OCI-LY7 (cell line): Measurements from ENCODE around the gene BCL7C. TPM values are rescaled to one million over a fixed set of nuclear protein-coding genes. Genes with fewer than 3 reads are reported as not detected.

Experiments
- BruUV-seq: library from RNA; stranded (reverse); fragments of 400-500 nt; replicated peaks from 2 replicates; lab custom pipeline; 2021; lab: Mats Ljungman, UMichigan
- CTCF ChIA-PET: fragments of 300-600 bp; sonication (Branson Sonifier 250); formaldehyde crosslinking; loops from one replicate; lab custom pipeline; 2022; ENCODE audit warnings: antibody characterized with exemption; ENCODE audit not compliant: unreplicated experiment; lab: Charles Lee
- POLR2A ChIA-PET: fragments of 300-600 bp; sonication (Branson Sonifier 250); formaldehyde crosslinking; loops from one replicate; lab custom pipeline; 2022; ENCODE audit warnings: antibody characterized with exemption; lab: Charles Lee
- DNase-seq: peaks from one replicate; pipeline ENCODE4 v3.0.0-alpha.2; 2015; ENCODE audit warnings: low spot score
- H2AFZ ChIP-seq: fragments of 200-600 bp; sonication (generic), shearing (Covaris generic); 2 replicates; pipeline ENCODE4 v1.6.1; 2014; ENCODE audit warnings: mild to moderate bottlenecking, antibody characterized with exemption, low read length, moderate library complexity
- H3K27ac ChIP-seq: fragments of 200-600 bp; sonication (generic); 2 replicates; pipeline ENCODE4 v1.5.1; 2014; ENCODE audit warnings: mixed run types, low read depth, mild to moderate bottlenecking, moderate library complexity, low read length, inconsistent platforms; ENCODE audit not compliant: poor library complexity, severe bottlenecking
- H3K36me3 ChIP-seq: fragments of 200-600 bp; sonication (generic); 2 replicates; pipeline ENCODE4 v1.6.1; 2014; ENCODE audit warnings: mild to moderate bottlenecking, antibody characterized with exemption, low read length, moderate library complexity, mixed read lengths; ENCODE audit not compliant: insufficient read depth
- H3K4me1 ChIP-seq: fragments of 200-600 bp; sonication (generic); 2 replicates; pipeline ENCODE4 v1.5.1; 2014; ENCODE audit warnings: mild to moderate bottlenecking, low read length; ENCODE audit not compliant: insufficient read depth, poor library complexity, severe bottlenecking
- H3K4me2 ChIP-seq: fragments of 200-600 bp; sonication (generic); 2 replicates; pipeline ENCODE4 v1.6.1; 2014; ENCODE audit warnings: mild to moderate bottlenecking, low read length
- H3K4me3 ChIP-seq: fragments of 200-600 bp; sonication (generic); 2 replicates; pipeline ENCODE4 v1.5.1; 2014; ENCODE audit warnings: mild to moderate bottlenecking, low read depth, low read length; ENCODE audit not compliant: poor library complexity, severe bottlenecking
- H3K79me2 ChIP-seq: fragments of 200-600 bp; sonication (generic); 2 replicates; pipeline ENCODE4 v1.6.1; 2016; ENCODE audit warnings: low read depth, mild to moderate bottlenecking, low read length, moderate library complexity, mixed read lengths; ENCODE audit not compliant: insufficient read depth
- H3K9me2 ChIP-seq: fragments of 200-600 bp; sonication (generic); 2 replicates; pipeline ENCODE4 v1.6.1; 2016; ENCODE audit warnings: mild to moderate bottlenecking, low read length, mixed read lengths; ENCODE audit not compliant: insufficient read depth
- H3K9me3 ChIP-seq: fragments of 200-600 bp; sonication (generic); 2 replicates; pipeline ENCODE4 v1.6.1; 2014; ENCODE audit warnings: mild to moderate bottlenecking, mixed run types, low read length, mixed read lengths
- H4K20me1 ChIP-seq: fragments of 200-600 bp; sonication (generic); 2 replicates; pipeline ENCODE4 v1.6.1; 2014; ENCODE audit warnings: mild to moderate bottlenecking, antibody characterized with exemption, low read length, moderate library complexity, mixed read lengths; ENCODE audit not compliant: insufficient read depth
- EZH2phosphoT487 ChIP-seq: fragments of 200-600 bp; sonication (generic); IDR thresholded peaks from 2 replicates; pipeline ENCODE4 v1.6.1; 2018; ENCODE audit warnings: low read depth, borderline replicate concordance, mild to moderate bottlenecking, mixed run types, antibody characterized with exemption, low read length, moderate library complexity, mixed read lengths
- intact Hi-C: fragments of 100-400 bp; cut with micrococcal nuclease; formaldehyde crosslinking; loops from one replicate; pipeline ENCODE4 v1.10.0; 2022; ENCODE audit not compliant: unreplicated experiment
- total RNA-seq, 2 experiments: library from RNA; depleted of rRNA in 1 of 2; stranded (reverse); fragments of >200 nt in 1 of 2; shearing (Covaris generic) in 1 of 2; gene quantifications; 2 replicates each; pipeline ENCODE4 v1.2.3, GENCODE V29; 2014 to 2022
- TF ChIP-seq, protein P1 (sequence below): fragments of 200-600 bp; sonication (generic); conservative IDR thresholded peaks from 2 replicates; pipeline ENCODE4 v1.5.1; 2014; ENCODE audit warnings: mild to moderate bottlenecking, antibody characterized with exemption, low read length, moderate library complexity, mixed read lengths

The BCL7C gene
- total RNA-seq, 2 experiments from 2014 or later: 11.0 to 17.8 TPM

DNA sequence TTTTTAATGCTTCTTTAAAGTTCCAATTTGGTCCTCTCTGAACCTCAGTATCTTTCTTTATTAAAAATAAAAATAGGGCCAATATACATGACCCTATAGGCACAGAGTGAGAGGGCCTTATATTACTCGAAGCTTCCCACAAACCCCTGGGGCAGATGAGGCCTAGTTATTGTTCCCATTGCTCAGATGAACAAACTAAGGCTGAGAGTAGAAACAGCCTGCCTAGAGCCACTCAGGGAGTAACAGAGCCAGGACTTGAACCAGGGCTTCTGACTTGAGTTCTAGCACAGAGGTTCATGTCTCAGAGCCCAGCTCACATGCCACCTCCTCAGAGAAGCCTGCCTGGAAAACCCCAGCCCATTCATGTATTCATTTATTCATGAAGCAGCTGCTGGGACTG, 7.7 kb downstream of the BCL7C start:
- Histone ChIP-seq H4K20me1 (no peaks in the 10 kb centered on the region), H3K4me2 (no peak overlapping the region), H3K4me1 (peaks cover 9% of the 10 kb centered on the region), H3K36me3 (peaks cover 34% of the 10 kb centered on the region), H3K4me3 (no peak overlapping the region), H2AFZ (no peak overlapping the region), H3K9me3 (no peaks in the 10 kb centered on the region), H3K27ac (no peak overlapping the region), H3K79me2 (no peaks in the 10 kb centered on the region), H3K9me2 (no peaks in the 10 kb centered on the region)
- BruUV-seq: no TSS peak
- TF ChIP-seq, protein P1, sequence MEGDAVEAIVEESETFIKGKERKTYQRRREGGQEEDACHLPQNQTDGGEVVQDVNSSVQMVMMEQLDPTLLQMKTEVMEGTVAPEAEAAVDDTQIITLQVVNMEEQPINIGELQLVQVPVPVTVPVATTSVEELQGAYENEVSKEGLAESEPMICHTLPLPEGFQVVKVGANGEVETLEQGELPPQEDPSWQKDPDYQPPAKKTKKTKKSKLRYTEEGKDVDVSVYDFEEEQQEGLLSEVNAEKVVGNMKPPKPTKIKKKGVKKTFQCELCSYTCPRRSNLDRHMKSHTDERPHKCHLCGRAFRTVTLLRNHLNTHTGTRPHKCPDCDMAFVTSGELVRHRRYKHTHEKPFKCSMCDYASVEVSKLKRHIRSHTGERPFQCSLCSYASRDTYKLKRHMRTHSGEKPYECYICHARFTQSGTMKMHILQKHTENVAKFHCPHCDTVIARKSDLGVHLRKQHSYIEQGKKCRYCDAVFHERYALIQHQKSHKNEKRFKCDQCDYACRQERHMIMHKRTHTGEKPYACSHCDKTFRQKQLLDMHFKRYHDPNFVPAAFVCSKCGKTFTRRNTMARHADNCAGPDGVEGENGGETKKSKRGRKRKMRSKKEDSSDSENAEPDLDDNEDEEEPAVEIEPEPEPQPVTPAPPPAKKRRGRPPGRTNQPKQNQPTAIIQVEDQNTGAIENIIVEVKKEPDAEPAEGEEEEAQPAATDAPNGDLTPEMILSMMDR: no peak
- TF ChIP-seq EZH2phosphoT487: no peak
- intact Hi-C loops: no loop called here
- DNase-seq: no peak
- ChIA-PET CTCF (no interaction called here), POLR2A (interaction anchor here (0.5 kb wide), 1 partner anchor 280 kb away, joined by 3 read pairs; no protein-coding TSS in a partner anchor)

DNA sequence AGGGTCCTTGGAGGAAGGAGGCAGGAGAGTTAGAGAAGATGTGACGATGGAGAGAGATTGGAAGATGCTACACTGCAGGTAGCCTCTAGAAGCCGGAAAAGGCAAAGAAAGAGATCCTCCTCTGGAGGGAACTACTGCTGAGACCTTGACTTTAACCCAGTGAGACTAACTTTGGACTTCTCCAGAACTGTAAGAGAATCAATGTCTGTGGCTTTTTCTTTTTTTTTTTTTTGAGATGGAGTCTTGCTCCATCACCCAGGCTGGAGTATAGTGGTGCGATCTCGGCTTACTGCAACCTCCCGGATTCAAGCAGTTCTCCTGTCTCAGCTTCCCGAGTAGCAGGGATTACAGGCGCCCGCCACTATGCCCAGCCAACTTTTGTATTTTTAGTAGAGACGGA, 8.7 kb downstream of the BCL7C start:
- TF ChIP-seq, protein P1: no peak
- no peak for TF ChIP-seq EZH2phosphoT487
- Histone ChIP-seq H3K36me3 (peaks cover 34% of the 10 kb centered on the region), H3K27ac (no peak overlapping the region), H3K9me2 (no peaks in the 10 kb centered on the region), H3K4me1 (peaks cover 9% of the 10 kb centered on the region), H4K20me1 (no peaks in the 10 kb centered on the region), H3K4me3 (no peak overlapping the region), H3K79me2 (no peaks in the 10 kb centered on the region), H3K9me3 (no peaks in the 10 kb centered on the region), H2AFZ (no peak overlapping the region), H3K4me2 (no peak overlapping the region)
- intact Hi-C loops: no loop called here
- no peak for DNase-seq
- no TSS peak for BruUV-seq
- POLR2A ChIA-PET: no interaction called here
- CTCF ChIA-PET: no interaction called here

DNA sequence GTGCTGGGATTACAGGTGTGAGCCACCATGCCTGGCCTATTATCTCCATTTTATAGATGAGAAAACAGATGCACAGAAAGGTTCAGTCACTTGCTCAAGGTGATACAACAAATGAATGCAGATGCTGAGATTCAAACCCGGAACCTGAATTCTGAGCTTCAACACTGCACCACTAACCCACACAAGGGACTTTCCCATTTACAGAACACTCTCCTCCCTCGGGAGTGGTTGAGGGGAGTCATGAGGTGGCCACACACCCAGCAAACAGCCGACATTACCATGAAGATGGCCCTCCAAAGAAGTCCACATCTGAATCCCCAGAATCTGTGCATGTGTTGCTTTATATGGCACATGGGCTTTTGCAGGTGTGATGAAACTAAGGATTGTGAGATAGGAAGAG, 9.1 kb downstream of the BCL7C start:
- Histone ChIP-seq H3K9me2 (no peaks in the 10 kb centered on the region), H3K4me1 (peaks cover 9% of the 10 kb centered on the region), H4K20me1 (no peaks in the 10 kb centered on the region), H2AFZ (no peak overlapping the region), H3K4me2 (no peak overlapping the region), H3K4me3 (no peak overlapping the region), H3K9me3 (no peaks in the 10 kb centered on the region), H3K79me2 (no peaks in the 10 kb centered on the region), H3K36me3 (peaks cover 34% of the 10 kb centered on the region), H3K27ac (no peak overlapping the region)
- no peak for DNase-seq
- CTCF ChIA-PET: no interaction called here
- POLR2A ChIA-PET: no interaction called here
- no TSS peak for BruUV-seq
- intact Hi-C loops: no loop called here
- TF ChIP-seq, protein P1: no peak
- TF ChIP-seq EZH2phosphoT487: no peak
